Activated T-cell treated with anti-CD3 and anti-CD28 coated beads for 24 hours (primary cell): ENCODE results near the gene KRTAP9-1.
"Not testable (repeated sequence)": the region's sequence is repeated elsewhere in the genome, so short reads cannot be mapped to it uniquely, and the experiment has no call there.

Experiments
- DNase-seq: peaks from one replicate; pipeline ENCODE4 v3.0.0-alpha.2; 2020; ENCODE audit warnings: low read depth

The KRTAP9-1 gene

GRCh38 chr17:41178843-41179616 is 10.7 kb upstream of the KRTAP9-1 start:
- no peak for DNase-seq

GRCh38 chr17:41184480-41184961 is 5.2 kb upstream of the KRTAP9-1 start, which contains the start of gene KRTAP4-1:
Gene KRTAP4-1 (minus strand): TSS chr17:41184911. CDS start chr17:41184854, 57 bp downstream.
- no peak for DNase-seq

- no peak for DNase-seq
Measured at GRCh38 chr17:41185001-41185400, 4.7 kb upstream of the KRTAP9-1 start.

GRCh38 chr17:41186872-41187271 is 2.8 kb upstream of the KRTAP9-1 start:
- no peak for DNase-seq

- no peak for DNase-seq
Measured at GRCh38 chr17:41190328-41190727, 641 bp downstream of the KRTAP9-1 start.

- no peak for DNase-seq
Measured at GRCh38 chr17:41196068-41196467, 6.4 kb downstream of the KRTAP9-1 start.

- DNase-seq, result no peak
Measured at GRCh38 chr17:41199421-41200078, 9.9 kb downstream of the KRTAP9-1 start.

GRCh38 chr17:41211845-41212466 is 22.3 kb downstream of the KRTAP9-1 start:
- DNase-seq, result no peak

GRCh38 chr17:41212524-41213169 is 23.0 kb downstream of the KRTAP9-1 start:
- no peak for DNase-seq

- DNase-seq, result no peak
Measured at GRCh38 chr17:41215681-41216080, 26.0 kb downstream of the KRTAP9-1 start.

- no peak for DNase-seq
Measured at GRCh38 chr17:41223821-41224220, 34.1 kb downstream of the KRTAP9-1 start.

- DNase-seq, result no peak
Measured at GRCh38 chr17:41226051-41226450, 36.4 kb downstream of the KRTAP9-1 start.

- DNase-seq, result not testable (repeated sequence)
Measured at GRCh38 chr17:41226598-41227095, 37.0 kb downstream of the KRTAP9-1 start, which contains the start of gene KRTAP9-2. Gene KRTAP9-2 (plus strand): TSS chr17:41226648. CDS start chr17:41226655, 7 bp downstream.

GRCh38 chr17:41230094-41230493 is 40.4 kb downstream of the KRTAP9-1 start:
- no peak for DNase-seq

- DNase-seq, result no peak
Measured at GRCh38 chr17:41231731-41232130, 42.0 kb downstream of the KRTAP9-1 start.

- not testable (repeated sequence) for DNase-seq
Measured at GRCh38 chr17:41232399-41233105, 42.9 kb downstream of the KRTAP9-1 start, which contains the start of gene KRTAP9-3. Gene KRTAP9-3 (plus strand): TSS chr17:41232449. CDS start chr17:41232502, 53 bp downstream.

GRCh38 chr17:41237116-41237515 is 47.4 kb downstream of the KRTAP9-1 start:
- not testable (repeated sequence) for DNase-seq

- DNase-seq, result not testable (repeated sequence)
Measured at GRCh38 chr17:41237949-41238437, 48.3 kb downstream of the KRTAP9-1 start, which contains the start of gene KRTAP9-8. Gene KRTAP9-8 (plus strand): TSS chr17:41237999. CDS start chr17:41238052, 53 bp downstream.
